Activated T-helper 9 cell treated with anti-CD3 and anti-CD28 coated beads, Interleukin-2, amount 50 U/mL, for 16 hours (primary cell): ENCODE measurements around the gene COPB2.
A peak's percentile ranks its signal among the peaks of the same experiment; 100 is the strongest.
"Not testable (repeated sequence)": the region's sequence is repeated elsewhere in the genome, so short reads cannot be mapped to it uniquely, and the experiment has no call there.

Experiments used
- DNase-seq: peaks from one replicate; pipeline ENCODE4 v3.0.0-alpha.2; 2020; ENCODE audit warnings: low read depth

COPB2 gene

GRCh38 chr3:139389552-139390368, at the start of gene COPB2:
Gene COPB2 (minus strand): TSS chr3:139389647. CDS start chr3:139389550, 97 bp downstream.
- DNase-seq = peak; percentile 95

DNA sequence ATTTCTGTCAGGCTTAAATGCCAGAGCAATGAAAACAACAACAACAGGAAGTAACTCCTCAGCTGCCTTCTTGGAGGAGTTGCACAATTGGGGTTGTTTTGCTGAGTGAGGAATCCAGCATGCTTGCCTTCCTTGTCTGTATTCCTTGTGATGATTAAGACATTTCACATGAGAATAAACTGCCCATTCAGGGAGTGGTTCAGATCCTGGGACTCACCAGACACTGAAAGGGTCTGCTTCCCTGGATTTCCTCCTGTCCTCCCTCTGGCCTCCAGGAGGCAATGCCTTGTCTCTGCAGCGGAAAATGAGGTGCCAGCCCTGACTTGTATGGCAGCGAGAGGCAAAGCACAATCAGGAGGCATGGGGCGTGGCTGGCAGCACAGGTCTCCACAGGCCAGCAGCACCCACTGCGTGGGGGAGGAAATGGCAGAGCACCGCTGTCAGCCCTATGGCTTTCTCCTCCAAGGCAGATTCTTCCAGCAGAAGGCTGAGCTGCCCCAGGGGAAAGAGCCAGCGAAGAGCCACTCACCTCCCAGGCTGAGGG, 45.4 kb upstream of the COPB2 start:
- DNase-seq = no peak

DNA sequence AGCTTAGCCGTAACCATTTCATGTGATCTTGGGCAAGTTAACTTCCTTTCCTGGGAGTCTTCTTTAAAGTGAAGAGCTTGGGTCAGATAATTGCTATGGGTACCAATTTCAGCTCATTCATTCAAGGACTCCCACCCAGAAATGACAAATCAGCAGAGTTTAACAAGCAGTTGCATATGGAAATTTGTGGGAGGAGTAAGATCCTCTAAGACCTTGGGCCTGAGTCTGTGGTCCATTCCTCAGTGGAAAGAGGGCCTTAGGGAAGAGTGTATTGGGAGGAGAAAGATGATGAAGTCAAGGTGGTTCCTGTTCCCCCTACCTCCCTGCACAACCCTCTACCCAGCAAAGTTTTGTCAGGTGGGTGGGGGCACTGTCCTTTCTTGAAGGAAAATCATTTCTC, 44.8 kb upstream of the COPB2 start:
- no peak for DNase-seq

DNA sequence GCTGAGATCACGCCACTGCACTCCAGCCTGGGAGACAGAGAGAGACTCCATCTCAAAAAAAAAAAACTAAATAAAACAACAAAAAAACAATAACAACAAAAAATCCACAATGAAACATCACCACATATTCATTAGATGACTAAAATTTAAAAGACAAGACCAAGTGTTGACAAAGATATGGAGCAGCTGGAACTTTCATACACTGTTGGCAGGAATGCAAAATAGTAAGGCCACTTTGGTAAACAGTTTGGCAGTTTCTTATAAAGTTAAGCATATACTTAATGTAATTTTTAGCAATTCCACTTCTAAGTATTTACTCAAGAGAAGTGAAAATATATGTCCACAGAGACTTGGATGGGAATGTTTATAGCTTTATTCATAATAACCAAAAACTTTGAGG, 43.6 kb upstream of the COPB2 start:
- DNase-seq = no peak

GRCh38 chr3:139430493-139430892, 41.0 kb upstream of the COPB2 start:
- DNase-seq = no peak

DNA sequence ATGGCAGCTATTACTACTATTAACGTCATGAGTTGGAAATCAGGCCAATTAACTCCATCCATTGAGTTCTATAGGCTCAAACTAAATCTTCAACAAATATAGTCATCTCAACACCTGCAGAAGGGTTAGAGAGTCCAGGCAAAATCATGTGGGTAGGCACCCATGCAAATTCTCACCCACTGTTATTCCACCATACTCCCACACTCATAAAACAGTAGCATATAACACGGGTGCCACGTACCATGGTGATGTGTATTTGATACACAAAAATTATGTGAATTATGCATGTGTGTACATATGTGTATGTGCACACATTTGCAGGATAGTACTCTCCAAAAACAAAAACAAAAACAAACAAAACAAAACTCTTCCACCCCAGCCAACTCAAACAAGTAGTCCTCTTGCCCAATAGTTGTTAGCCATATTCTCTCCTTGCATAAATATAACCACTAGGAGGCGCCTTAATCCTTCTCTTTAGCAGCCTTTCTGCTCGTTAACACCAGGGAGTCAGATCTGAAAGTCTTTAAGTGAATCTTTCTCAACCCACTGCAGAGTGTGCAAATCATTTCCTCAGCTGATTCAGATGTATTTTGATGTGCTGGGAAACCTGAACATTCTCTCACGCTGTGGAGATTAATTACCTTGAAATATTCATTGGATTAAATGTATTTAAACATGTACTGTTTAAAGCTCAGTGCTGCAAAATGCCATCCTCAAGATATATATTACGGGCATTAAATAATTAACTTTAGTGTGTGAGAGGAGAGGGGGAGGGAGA, 38.0 kb upstream of the COPB2 start:
- DNase-seq = no peak

- DNase-seq = no peak
Measured at GRCh38 chr3:139425745-139426400, 36.4 kb upstream of the COPB2 start.

GRCh38 chr3:139423232-139423631, 33.8 kb upstream of the COPB2 start:
- DNase-seq = no peak

DNA sequence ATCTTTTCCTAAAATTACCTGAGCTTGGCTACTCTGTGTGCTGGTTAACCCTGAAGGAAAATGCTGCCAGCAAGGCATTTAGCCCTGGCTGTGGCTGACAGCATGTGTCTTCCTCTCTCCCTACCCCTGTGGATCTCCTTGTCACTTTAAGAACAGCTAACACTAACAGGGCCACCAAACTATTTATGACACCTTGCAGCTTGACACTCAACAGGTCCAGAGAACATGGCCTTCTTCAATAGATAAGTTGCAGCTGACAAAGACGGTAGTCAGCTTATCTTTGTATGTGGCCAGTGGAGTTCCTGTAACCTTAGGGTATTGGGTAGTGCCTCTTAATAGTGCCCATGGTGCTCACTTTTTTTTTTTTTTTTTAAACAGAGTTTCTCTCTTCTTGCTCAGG, 32.0 kb upstream of the COPB2 start:
- DNase-seq = no peak

- DNase-seq = no peak
Measured at GRCh38 chr3:139421040-139421439, 31.6 kb upstream of the COPB2 start.

GRCh38 chr3:139418144-139418543, 28.7 kb upstream of the COPB2 start:
- no peak for DNase-seq

DNA sequence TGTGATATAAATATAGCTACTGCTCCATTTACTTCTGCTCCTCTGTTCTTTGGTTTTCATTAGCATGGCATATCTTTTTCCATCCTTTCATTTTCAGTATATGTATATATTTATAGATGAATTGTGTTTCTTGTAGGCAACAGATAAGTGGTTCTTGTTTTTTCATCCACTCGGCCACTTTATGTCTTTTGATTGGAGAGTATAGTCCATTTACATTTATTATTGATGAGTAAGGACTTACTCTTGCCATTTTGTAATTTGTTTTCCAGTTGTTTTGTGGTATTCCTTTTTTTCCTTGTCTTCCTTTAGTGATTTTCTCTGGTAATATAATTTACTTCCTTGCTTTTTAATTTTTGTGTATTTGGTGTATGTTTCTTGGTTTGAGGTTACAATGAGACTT, 26.8 kb upstream of the COPB2 start:
- DNase-seq = no peak

DNA sequence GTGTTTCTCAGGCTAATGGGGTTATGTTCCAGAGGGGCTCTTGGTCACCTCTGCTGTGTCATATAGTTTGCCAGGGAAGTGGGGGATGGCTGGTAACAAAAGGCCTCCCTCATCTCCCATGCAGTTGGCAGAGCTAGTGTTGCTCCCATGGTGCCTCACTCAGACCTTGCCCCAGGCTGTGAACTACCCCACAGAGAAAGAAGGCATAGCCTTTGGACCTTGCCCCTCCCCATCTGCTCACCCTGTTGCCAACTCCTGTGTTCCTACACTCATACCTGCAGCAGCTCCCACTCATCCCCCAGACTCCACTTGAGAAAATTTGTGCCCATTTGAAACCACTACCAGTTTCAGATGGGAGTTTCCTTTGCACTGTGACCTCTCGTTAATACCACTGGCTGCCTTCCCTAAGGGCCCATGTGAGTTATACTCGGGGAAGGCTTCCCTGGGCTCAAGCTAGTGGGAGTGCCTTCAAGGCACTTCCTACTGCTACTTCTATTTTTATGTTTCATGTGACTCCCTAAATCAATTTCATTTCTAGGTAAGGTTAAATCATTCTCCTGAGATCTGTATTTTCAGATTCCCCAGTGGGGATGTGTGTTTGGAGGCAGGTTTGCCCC, 25.3 kb upstream of the COPB2 start:
- no peak for DNase-seq

GRCh38 chr3:139412891-139413290, 23.4 kb upstream of the COPB2 start:
- not testable (repeated sequence) for DNase-seq

DNA sequence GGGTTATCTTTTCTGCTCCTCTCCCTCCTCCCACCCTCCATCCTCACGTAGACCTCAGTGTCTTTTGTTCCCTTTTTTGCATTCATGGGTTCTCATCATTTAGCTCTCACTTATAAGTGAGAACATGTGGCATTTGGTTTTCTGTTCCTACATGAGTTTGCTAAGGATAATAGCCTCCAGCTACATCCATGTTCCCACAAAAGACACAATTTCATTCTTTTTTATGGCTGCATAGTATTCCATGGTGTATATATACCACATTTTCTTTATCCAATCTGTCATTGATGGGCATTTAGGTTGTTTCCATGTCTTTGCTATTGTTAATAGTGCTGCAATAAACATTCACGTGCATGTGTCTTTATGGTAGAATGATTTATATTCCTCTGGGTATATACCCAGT, 11.7 kb upstream of the COPB2 start:
- not testable (repeated sequence) for DNase-seq

DNA sequence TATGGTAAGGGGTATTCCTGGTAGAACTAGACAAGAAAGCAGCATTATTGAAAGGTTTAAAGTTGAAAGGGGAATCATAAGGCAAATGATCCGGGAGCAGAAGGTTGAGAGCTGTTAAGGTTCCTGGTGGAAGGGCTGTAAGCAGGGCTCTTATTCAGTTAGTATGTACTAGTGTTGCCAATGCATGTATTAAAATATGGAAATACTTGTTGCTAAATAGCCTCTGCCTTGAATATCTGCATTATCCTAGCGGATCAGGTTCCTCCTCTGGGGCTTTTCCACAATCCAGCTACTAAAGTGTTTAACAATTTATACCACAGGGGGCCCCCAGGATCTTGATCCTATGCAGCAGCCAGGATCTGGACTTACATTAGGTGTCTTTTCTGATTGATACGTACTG, 7.3 kb upstream of the COPB2 start:
- no peak for DNase-seq

DNA sequence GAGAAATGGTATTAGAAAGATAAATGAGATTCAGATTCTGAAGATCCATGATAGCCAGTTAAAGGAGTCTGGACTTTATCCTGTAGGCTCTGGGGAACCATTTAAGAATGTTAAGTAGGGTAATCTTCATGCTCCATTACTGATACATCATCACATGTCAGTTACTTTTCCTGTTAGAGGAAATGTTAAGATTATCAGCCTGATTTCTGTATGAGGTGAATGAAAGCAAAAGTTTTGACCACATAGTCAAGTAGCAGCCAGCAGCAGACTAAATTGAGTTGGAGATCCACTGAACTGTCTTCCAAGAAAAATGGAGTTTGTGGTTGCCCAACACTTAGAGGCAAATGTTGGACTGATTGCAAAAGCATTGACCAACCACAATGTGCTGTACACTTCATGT, 4.7 kb upstream of the COPB2 start:
- DNase-seq = no peak

GRCh38 chr3:139388821-139389551, 461 bp downstream of the COPB2 start:
- DNase-seq = no peak

- no peak for DNase-seq
Measured at GRCh38 chr3:139388077-139388476, 1.4 kb downstream of the COPB2 start.

- DNase-seq = not testable (repeated sequence)
Measured at GRCh38 chr3:139382291-139382690, 7.2 kb downstream of the COPB2 start.

GRCh38 chr3:139380575-139380974, 8.9 kb downstream of the COPB2 start:
- DNase-seq = no peak
